ENCODE results near the gene MCRIP2. TPM values are rescaled to one million over a fixed set of nuclear protein-coding genes. Genes with fewer than 3 reads are reported as not detected.

Gene MCRIP2
- total RNA-seq, 1 donor from 2014 or later: 20.4 TPM

GRCh38 chr16:674968-675883, 33.6 kb downstream of the MCRIP2 start, which contains the start of gene RHBDL1:
TSS of gene RHBDL1 (plus strand) at chr16:675671. CDS start at chr16:675791, 120 bp downstream.
- H3K4me3 ChIP-seq (ENCODE audit: low read length in 3 of 3): peak within 1 kb of the TSS in 2 of 3 donors; percentile 29 to 32
- no peak within 1 kb of the TSS for H3K27ac ChIP-seq (ENCODE audit: low read depth, low read length)

GRCh38 chr16:675884-676564, 34.4 kb downstream of the MCRIP2 start:
- H3K27me3 ChIP-seq (ENCODE audit: control insufficient read depth in 3 of 3, insufficient read depth in 3 of 3, low read length in 3 of 3): peaks cover 0 to 16% (median 7%) of the 10 kb centered on the region in 3 donors
- H3K9ac ChIP-seq (ENCODE audit: low read depth in 1 of 3, low read length in 3 of 3): peak overlapping the region in 1 of 3 donors; percentile 57
- H3K4me1 ChIP-seq (ENCODE audit: control insufficient read depth in 3 of 3, insufficient read depth in 3 of 3, low read length in 3 of 3): peaks cover 10 to 20% (median 17%) of the 10 kb centered on the region in 3 donors
- H3K36me3 ChIP-seq (ENCODE audit: control insufficient read depth in 3 of 3, insufficient read depth in 3 of 3, low read length in 3 of 3): peaks cover 17 to 28% (median 21%) of the 10 kb centered on the region in 3 donors
- no peak overlapping the region for H3K27ac ChIP-seq (ENCODE audit: low read depth, low read length)
- H3K9me3 ChIP-seq (ENCODE audit: control insufficient read depth in 3 of 3, low read length in 3 of 3): no peaks in the 10 kb centered on the region
- no peak overlapping the region for H3K4me3 ChIP-seq (ENCODE audit: low read length in 3 of 3)

More at GRCh38 chr16:674968-675883, 33.6 kb downstream of the MCRIP2 start, which contains the start of gene RHBDL1:
- H3K9me3 ChIP-seq (ENCODE audit: control insufficient read depth in 3 of 3, low read length in 3 of 3): no peaks in the 10 kb centered on the region
- H3K36me3 ChIP-seq (ENCODE audit: control insufficient read depth in 3 of 3, insufficient read depth in 3 of 3, low read length in 3 of 3): peaks cover 25 to 36% (median 28%) of the 10 kb centered on the region in 3 donors
- peaks cover 0 to 16% (median 7%) of the 10 kb centered on the region in 3 donors for H3K27me3 ChIP-seq (ENCODE audit: control insufficient read depth in 3 of 3, insufficient read depth in 3 of 3, low read length in 3 of 3)
- H3K9ac ChIP-seq (ENCODE audit: low read depth in 1 of 3, low read length in 3 of 3): peak within 1 kb of the TSS in 1 of 3 donors; percentile 57
- H3K4me1 ChIP-seq (ENCODE audit: control insufficient read depth in 3 of 3, insufficient read depth in 3 of 3, low read length in 3 of 3): peaks cover 6 to 16% (median 13%) of the 10 kb centered on the region in 3 donors

DNA sequence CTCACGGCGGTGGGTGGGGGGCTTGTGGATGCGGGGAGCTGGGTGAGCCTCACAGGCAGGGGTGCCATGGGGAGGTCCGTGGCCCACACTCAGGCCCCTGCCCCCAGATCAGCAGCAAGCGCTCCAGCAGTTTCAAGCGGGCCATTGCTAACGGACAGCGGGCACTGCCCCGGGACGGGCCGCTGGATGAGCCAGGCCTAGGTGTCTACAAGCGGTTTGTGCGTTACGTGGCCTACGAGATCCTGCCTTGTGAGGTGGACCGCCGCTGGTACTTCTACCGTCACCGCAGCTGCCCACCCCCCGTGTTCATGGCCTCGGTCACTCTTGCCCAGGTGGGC, 34.9 kb downstream of the MCRIP2 start:
- H3K27ac ChIP-seq (ENCODE audit: low read depth, low read length): no peak overlapping the region
- no peak overlapping the region for H3K9ac ChIP-seq (ENCODE audit: low read depth in 1 of 3, low read length in 3 of 3)
- peaks cover 16 to 23% (median 17%) of the 10 kb centered on the region in 3 donors for H3K36me3 ChIP-seq (ENCODE audit: control insufficient read depth in 3 of 3, insufficient read depth in 3 of 3, low read length in 3 of 3)
- no peak overlapping the region for H3K4me3 ChIP-seq (ENCODE audit: low read length in 3 of 3)
- H3K9me3 ChIP-seq (ENCODE audit: control insufficient read depth in 3 of 3, low read length in 3 of 3): no peaks in the 10 kb centered on the region
- peaks cover 0 to 16% (median 7%) of the 10 kb centered on the region in 3 donors for H3K27me3 ChIP-seq (ENCODE audit: control insufficient read depth in 3 of 3, insufficient read depth in 3 of 3, low read length in 3 of 3)
- H3K4me1 ChIP-seq (ENCODE audit: control insufficient read depth in 3 of 3, insufficient read depth in 3 of 3, low read length in 3 of 3): peaks cover 15 to 25% (median 22%) of the 10 kb centered on the region in 3 donors

DNA sequence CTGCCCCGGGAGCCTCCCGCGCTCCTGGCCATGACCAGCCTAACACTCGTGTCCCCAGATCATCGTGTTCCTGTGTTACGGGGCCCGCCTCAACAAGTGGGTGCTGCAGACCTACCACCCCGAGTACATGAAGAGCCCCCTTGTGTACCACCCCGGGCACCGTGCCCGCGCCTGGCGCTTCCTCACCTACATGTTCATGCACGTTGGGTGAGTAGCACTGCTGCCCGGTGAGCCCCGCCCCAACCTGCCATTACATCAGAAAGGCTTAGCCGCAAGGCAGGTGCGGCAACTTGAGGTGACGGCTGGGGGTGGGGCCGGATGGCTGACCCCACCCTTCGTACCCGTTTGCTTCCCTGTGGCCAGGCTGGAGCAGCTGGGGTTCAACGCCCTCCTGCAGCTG, 35.3 kb downstream of the MCRIP2 start:
- Histone ChIP-seq H3K27me3 (ENCODE audit: control insufficient read depth in 3 of 3, insufficient read depth in 3 of 3, low read length in 3 of 3) (peaks cover 0 to 16% (median 7%) of the 10 kb centered on the region in 3 donors), H3K4me1 (ENCODE audit: control insufficient read depth in 3 of 3, insufficient read depth in 3 of 3, low read length in 3 of 3) (peaks cover 18 to 29% (median 26%) of the 10 kb centered on the region in 3 donors), H3K9ac (ENCODE audit: low read depth in 1 of 3, low read length in 3 of 3) (no peak overlapping the region), H3K9me3 (ENCODE audit: control insufficient read depth in 3 of 3, low read length in 3 of 3) (no peaks in the 10 kb centered on the region), H3K27ac (ENCODE audit: low read depth, low read length) (no peak overlapping the region), H3K36me3 (ENCODE audit: control insufficient read depth in 3 of 3, insufficient read depth in 3 of 3, low read length in 3 of 3) (peaks cover 17 to 24% (median 19%) of the 10 kb centered on the region in 3 donors), H3K4me3 (ENCODE audit: low read length in 3 of 3) (no peak overlapping the region)

DNA sequence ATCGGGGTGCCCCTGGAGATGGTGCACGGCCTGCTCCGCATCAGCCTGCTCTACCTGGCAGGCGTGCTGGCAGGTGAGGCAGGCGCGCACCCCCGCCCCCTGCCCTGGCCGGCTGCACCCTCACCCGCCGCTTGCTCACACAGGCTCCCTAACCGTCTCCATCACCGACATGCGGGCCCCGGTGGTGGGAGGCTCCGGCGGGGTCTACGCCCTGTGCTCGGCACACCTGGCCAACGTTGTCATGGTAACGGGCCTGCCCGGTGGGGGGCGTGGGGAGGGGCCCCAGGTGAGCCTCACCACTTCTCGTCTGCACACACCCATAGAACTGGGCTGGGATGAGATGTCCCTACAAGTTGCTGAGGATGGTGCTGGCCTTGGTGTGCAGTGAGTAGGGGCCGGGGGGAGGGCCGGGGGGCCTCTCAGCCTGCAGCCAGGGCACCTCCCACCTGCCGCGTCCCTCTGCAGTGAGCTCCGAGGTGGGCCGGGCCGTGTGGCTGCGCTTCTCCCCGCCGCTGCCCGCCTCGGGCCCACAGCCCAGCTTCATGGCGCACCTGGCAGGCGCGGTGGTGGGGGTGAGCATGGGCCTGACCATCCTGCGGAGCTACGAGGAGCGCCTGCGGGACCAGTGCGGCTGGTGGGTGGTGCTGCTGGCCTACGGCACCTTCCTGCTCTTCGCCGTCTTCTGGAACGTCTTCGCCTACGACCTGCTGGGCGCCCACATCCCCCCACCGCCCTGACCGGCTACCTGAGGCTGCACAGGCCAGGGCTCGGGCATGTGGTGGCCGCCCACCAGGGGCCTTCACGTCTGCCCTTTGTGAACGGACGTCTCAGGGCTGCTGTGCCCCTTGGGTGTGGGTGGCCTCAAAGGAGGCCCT, 35.9 kb downstream of the MCRIP2 start:
- no peak overlapping the region for H3K9ac ChIP-seq (ENCODE audit: low read depth in 1 of 3, low read length in 3 of 3)
- no peak overlapping the region for H3K27ac ChIP-seq (ENCODE audit: low read depth, low read length)
- peaks cover 0 to 16% (median 7%) of the 10 kb centered on the region in 3 donors for H3K27me3 ChIP-seq (ENCODE audit: control insufficient read depth in 3 of 3, insufficient read depth in 3 of 3, low read length in 3 of 3)
- H3K36me3 ChIP-seq (ENCODE audit: control insufficient read depth in 3 of 3, insufficient read depth in 3 of 3, low read length in 3 of 3): peaks cover 17 to 24% (median 19%) of the 10 kb centered on the region in 3 donors
- no peaks in the 10 kb centered on the region for H3K9me3 ChIP-seq (ENCODE audit: control insufficient read depth in 3 of 3, low read length in 3 of 3)
- H3K4me1 ChIP-seq (ENCODE audit: control insufficient read depth in 3 of 3, insufficient read depth in 3 of 3, low read length in 3 of 3): peaks cover 24 to 35% (median 32%) of the 10 kb centered on the region in 3 donors
- H3K4me3 ChIP-seq (ENCODE audit: low read length in 3 of 3): no peak overlapping the region

GRCh38 chr16:678209-678857, 36.7 kb downstream of the MCRIP2 start:
- H3K36me3 ChIP-seq (ENCODE audit: control insufficient read depth in 3 of 3, insufficient read depth in 3 of 3, low read length in 3 of 3): peaks cover 17 to 24% (median 18%) of the 10 kb centered on the region in 3 donors
- peaks cover 0 to 16% (median 7%) of the 10 kb centered on the region in 3 donors for H3K27me3 ChIP-seq (ENCODE audit: control insufficient read depth in 3 of 3, insufficient read depth in 3 of 3, low read length in 3 of 3)
- H3K9me3 ChIP-seq (ENCODE audit: control insufficient read depth in 3 of 3, low read length in 3 of 3): no peaks in the 10 kb centered on the region
- no peak overlapping the region for H3K27ac ChIP-seq (ENCODE audit: low read depth, low read length)
- H3K4me3 ChIP-seq (ENCODE audit: low read length in 3 of 3): no peak overlapping the region
- H3K4me1 ChIP-seq (ENCODE audit: control insufficient read depth in 3 of 3, insufficient read depth in 3 of 3, low read length in 3 of 3): peaks cover 31 to 43% (median 40%) of the 10 kb centered on the region in 3 donors
- no peak overlapping the region for H3K9ac ChIP-seq (ENCODE audit: low read depth in 1 of 3, low read length in 3 of 3)

DNA sequence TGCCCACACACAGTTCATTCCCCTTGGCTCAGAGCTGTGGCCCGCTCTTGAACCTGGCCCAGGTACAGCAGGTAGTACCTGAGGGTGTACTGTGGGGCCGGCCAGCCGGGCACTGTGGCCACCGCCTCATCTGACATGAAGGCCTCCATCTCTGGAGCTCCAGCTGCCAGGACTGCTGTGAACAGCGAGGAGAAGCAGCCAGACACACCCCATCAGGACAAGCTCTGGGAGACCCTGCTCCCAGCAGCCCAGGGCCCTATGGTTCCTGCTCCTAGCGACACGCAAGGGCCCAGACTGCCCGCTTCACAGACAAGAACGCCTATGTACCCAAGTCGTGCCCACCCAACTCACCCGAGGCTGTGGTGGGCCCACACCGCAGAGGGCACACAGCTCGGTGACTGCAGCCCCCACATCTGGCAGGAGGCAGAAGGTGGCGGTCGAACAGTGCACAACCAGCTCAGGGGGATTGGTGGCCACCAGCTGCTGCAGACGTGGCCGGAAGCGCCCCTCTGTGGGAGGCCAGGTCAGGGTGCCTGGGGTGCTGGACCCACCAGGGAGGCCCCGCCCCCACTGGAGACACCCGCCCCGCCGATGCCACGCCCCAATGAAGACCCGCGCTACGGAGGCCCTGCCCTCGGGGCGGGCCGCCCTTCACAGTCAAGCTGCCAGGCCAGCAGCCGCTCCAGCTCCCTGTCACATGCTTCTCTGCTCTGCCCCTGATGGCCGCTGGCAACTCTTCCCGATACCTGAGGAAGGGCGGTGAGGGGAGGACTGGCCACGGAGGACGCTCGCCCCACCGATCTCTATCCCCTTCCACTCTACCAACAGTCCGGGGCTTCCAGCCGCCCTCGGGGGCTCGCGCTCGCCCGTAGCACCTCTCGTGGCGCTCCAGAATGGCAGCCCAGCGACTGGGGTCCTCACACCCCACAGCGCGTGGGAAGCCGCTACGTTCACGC, 37.5 kb downstream of the MCRIP2 start:
- Histone ChIP-seq H3K9ac (ENCODE audit: low read depth in 1 of 3, low read length in 3 of 3) (peak overlapping the region; percentile 51 to 75 (median 56)), H3K36me3 (ENCODE audit: control insufficient read depth in 3 of 3, insufficient read depth in 3 of 3, low read length in 3 of 3) (peaks cover 16 to 19% (median 18%) of the 10 kb centered on the region in 3 donors), H3K4me3 (ENCODE audit: low read length in 3 of 3) (peak overlapping the region; percentile 63 to 70 (median 69)), H3K27me3 (ENCODE audit: control insufficient read depth in 3 of 3, insufficient read depth in 3 of 3, low read length in 3 of 3) (peaks cover 0 to 16% (median 7%) of the 10 kb centered on the region in 3 donors), H3K27ac (ENCODE audit: low read depth, low read length) (peak overlapping the region; percentile 71), H3K4me1 (ENCODE audit: control insufficient read depth in 3 of 3, insufficient read depth in 3 of 3, low read length in 3 of 3) (peaks cover 37 to 48% (median 46%) of the 10 kb centered on the region in 3 donors), H3K9me3 (ENCODE audit: control insufficient read depth in 3 of 3, low read length in 3 of 3) (no peaks in the 10 kb centered on the region)

Measured in skeletal muscle tissue (tissue), 4 donors.